DND-41 (cell line): ENCODE results near the gene GNAO1.

Experiments used
- ATAC-seq: fragments of 200-7000 bp; cut with Tn5 transposase; 3 replicates; pipeline ENCODE4 v1.9.1; 2021; ENCODE audit warnings: low read depth; ENCODE audit not compliant: insufficient read depth
- DNase-seq: peaks from one replicate; pipeline ENCODE4 v3.0.0-alpha.2; 2020
- H2AFZ ChIP-seq: 2 replicates; pipeline ENCODE4 v1.6.0; 2012; ENCODE audit warnings: low read depth, low read length
- H3K27ac ChIP-seq: 2 replicates; pipeline ENCODE4 v1.5.1; 2012; ENCODE audit warnings: low read length, inconsistent platforms
- H3K27me3 ChIP-seq: fragments of 200-600 bp; sonication (generic); 2 replicates; pipeline ENCODE4 v1.6.0; 2012; ENCODE audit warnings: low read length, mild to moderate bottlenecking, inconsistent platforms; ENCODE audit not compliant: insufficient read depth, poor library complexity
- H3K36me3 ChIP-seq: 2 replicates; pipeline ENCODE4 v1.5.1; 2012; ENCODE audit warnings: low read length, inconsistent platforms; ENCODE audit not compliant: insufficient read depth
- H3K4me1 ChIP-seq: 2 replicates; pipeline ENCODE4 v1.5.1; 2012; ENCODE audit warnings: mild to moderate bottlenecking, low read length; ENCODE audit not compliant: insufficient read depth
- H3K4me2 ChIP-seq: 2 replicates; pipeline ENCODE4 v1.6.0; 2012; ENCODE audit warnings: mild to moderate bottlenecking, moderate library complexity, low read length, inconsistent platforms; ENCODE audit not compliant: insufficient read depth
- H3K4me3 ChIP-seq, 2 experiments: fragments of 200-600 bp in 1 of 2; shearing (Covaris generic) in 1 of 2; 2 replicates each; pipeline ENCODE4 v1.5.1; 2012 to 2016; ENCODE audit warnings: inconsistent platforms in 2 of 2, low read length in 2 of 2, mild to moderate bottlenecking in 2 of 2, low read depth in 1 of 2, moderate library complexity in 1 of 2
- H3K79me2 ChIP-seq: 2 replicates; pipeline ENCODE4 v1.6.0; 2012; ENCODE audit warnings: low read length, inconsistent platforms; ENCODE audit not compliant: insufficient read depth
- H3K9ac ChIP-seq: 2 replicates; pipeline ENCODE4 v1.6.0; 2012; ENCODE audit warnings: low read depth, mild to moderate bottlenecking, inconsistent platforms, low read length, moderate library complexity
- H3K9me3 ChIP-seq: 2 replicates; pipeline ENCODE4 v1.5.1; 2012; ENCODE audit warnings: low read length, moderate library complexity, mild to moderate bottlenecking, inconsistent platforms; ENCODE audit not compliant: insufficient read depth, severe bottlenecking
- H4K20me1 ChIP-seq: 2 replicates; pipeline ENCODE4 v1.6.0; 2012; ENCODE audit warnings: low read length; ENCODE audit not compliant: insufficient read depth
- EZH2 ChIP-seq: IDR thresholded peaks from 3 replicates; pipeline ENCODE4 v1.6.1; 2012; ENCODE audit warnings: borderline replicate concordance, low read depth, mild to moderate bottlenecking, moderate library complexity, low read length, inconsistent platforms; ENCODE audit not compliant: severe bottlenecking
- TF ChIP-seq, protein P1 (sequence below): IDR thresholded peaks from 2 replicates; pipeline ENCODE4 v1.5.1; 2012; ENCODE audit warnings: borderline replicate concordance, low read length, moderate library complexity, mild to moderate bottlenecking; ENCODE audit not compliant: poor library complexity, severe bottlenecking; ENCODE audit errors: extremely low read depth

The GNAO1 gene

DNA sequence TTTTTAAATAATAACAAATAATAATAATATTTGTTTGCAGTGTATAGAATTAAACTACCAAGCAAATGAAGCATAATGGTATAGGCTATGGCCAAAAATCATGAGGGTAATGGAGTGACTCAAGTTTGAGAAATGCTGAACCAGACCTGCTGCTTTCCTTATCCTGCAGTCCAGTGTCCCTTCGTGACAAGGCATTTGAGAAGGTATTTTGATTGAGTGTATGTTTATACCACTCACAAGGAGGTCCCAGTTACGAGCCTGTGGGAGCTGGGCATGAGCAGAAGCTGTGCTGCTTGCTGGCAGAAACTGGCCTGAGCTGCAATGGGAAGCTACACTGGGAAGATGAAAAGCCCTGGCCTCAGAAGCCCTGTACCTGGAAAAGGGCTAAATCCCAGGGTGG lies 50.3 kb downstream of the GNAO1 start:
- H3K79me2 ChIP-seq = no peaks in the 10 kb centered on the region
- H3K9me3 ChIP-seq = no peaks in the 10 kb centered on the region
- no peak overlapping the region for H3K4me2 ChIP-seq
- no peaks in the 10 kb centered on the region for H3K27me3 ChIP-seq
- no peak overlapping the region for H3K27ac ChIP-seq
- H3K36me3 ChIP-seq = 0 out of 2 replicates have a peak, but pooled peaks cover 10% of the 10 kb centered on the region
- ATAC-seq (no peak), DNase-seq (no peak)
- H3K9ac ChIP-seq = no peak overlapping the region
- TF ChIP-seq, protein P1, sequence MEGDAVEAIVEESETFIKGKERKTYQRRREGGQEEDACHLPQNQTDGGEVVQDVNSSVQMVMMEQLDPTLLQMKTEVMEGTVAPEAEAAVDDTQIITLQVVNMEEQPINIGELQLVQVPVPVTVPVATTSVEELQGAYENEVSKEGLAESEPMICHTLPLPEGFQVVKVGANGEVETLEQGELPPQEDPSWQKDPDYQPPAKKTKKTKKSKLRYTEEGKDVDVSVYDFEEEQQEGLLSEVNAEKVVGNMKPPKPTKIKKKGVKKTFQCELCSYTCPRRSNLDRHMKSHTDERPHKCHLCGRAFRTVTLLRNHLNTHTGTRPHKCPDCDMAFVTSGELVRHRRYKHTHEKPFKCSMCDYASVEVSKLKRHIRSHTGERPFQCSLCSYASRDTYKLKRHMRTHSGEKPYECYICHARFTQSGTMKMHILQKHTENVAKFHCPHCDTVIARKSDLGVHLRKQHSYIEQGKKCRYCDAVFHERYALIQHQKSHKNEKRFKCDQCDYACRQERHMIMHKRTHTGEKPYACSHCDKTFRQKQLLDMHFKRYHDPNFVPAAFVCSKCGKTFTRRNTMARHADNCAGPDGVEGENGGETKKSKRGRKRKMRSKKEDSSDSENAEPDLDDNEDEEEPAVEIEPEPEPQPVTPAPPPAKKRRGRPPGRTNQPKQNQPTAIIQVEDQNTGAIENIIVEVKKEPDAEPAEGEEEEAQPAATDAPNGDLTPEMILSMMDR = no peak
- TF ChIP-seq EZH2 = no peak
- H3K4me1 ChIP-seq = no peaks in the 10 kb centered on the region
- H3K4me3 ChIP-seq = no peak overlapping the region
- H4K20me1 ChIP-seq = peaks cover 4% of the 10 kb centered on the region; the same call in 1 of the 2 replicates
- no peak overlapping the region for H2AFZ ChIP-seq

DNA sequence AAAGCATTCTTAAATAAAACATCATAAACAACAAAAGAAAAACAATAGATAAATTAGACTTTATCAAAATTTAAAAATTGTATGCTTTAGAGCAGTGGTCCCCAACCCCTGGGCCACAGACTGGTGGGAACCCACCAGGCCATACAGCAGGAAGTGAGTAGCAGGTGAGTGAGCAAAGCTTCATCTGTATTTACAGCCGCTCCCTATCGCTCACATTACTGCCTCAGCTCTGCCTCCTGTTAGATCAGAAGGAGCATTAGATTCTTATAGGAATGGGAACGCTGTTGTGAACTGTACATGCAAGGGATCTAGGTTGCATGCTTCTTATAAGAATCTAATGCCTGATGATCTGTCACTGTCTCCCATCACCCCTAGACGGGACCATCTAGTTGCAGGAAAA lies 51.5 kb downstream of the GNAO1 start:
- Histone ChIP-seq H3K79me2 (no peaks in the 10 kb centered on the region), H3K9ac (no peak overlapping the region), H3K4me3 (no peak overlapping the region), H3K9me3 (no peaks in the 10 kb centered on the region), H3K36me3 (0 out of 2 replicates have a peak, but pooled peaks cover 10% of the 10 kb centered on the region), H3K4me1 (no peaks in the 10 kb centered on the region), H2AFZ (no peak overlapping the region), H3K27me3 (no peaks in the 10 kb centered on the region), H3K27ac (no peak overlapping the region), H3K4me2 (no peak overlapping the region), H4K20me1 (peaks cover 4% of the 10 kb centered on the region; the same call in 1 of the 2 replicates)
- ATAC-seq (no peak), DNase-seq (no peak)
- TF ChIP-seq, protein P1 = no peak

DNA sequence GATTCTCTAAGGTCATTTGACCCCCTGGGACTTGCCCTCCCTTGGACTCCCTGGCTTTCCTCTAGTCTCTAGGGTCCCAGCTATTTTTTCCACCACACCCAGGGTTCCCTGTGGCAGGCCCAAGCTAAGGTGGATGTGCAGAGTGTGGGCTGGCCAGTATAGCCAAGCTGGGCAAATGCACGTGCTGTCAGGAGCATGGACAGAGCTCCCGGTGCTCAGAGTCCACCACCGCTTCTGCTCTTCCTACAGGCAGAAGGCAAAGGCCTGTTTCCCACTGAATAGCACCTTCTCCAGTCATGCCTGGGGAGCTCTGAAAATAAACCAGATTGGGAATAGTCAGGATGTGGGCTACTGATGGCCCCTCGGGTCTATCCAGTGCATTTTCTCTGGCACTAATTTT lies 53.3 kb downstream of the GNAO1 start:
- Histone ChIP-seq H3K79me2 (no peaks in the 10 kb centered on the region), H4K20me1 (peaks cover 4% of the 10 kb centered on the region; the same call in 1 of the 2 replicates), H3K9ac (no peak overlapping the region), H3K27me3 (no peaks in the 10 kb centered on the region), H3K4me2 (no peak overlapping the region), H3K4me1 (no peaks in the 10 kb centered on the region), H3K27ac (no peak overlapping the region), H3K4me3 (no peak overlapping the region), H3K36me3 (peaks cover 7% of the 10 kb centered on the region; the same call in 1 of the 2 replicates), H2AFZ (no peak overlapping the region), H3K9me3 (no peaks in the 10 kb centered on the region)
- ATAC-seq (no peak), DNase-seq (no peak)
- TF ChIP-seq EZH2 = no peak
- TF ChIP-seq, protein P1 = no peak

DNA sequence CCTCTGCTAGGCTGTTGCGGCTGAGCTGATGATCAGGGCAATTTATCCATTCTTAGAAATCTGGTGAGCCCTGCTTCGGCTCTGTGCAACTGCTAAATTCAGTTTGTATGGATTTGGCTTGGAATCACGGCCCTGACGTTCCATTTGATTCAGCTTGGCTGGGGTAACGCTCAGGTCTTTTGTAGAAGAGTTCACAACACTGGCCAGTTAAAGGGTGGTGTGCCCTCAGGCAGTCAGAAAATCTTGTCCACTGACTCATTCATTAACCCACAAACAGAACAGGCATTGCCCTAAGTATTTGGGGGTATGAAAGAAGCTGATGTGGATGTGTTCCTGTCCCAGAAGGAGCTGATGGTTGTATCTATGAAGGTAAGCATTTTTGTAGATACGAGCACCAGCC lies 53.9 kb downstream of the GNAO1 start:
- no peak for DNase-seq
- no peaks in the 10 kb centered on the region for H3K27me3 ChIP-seq
- H3K27ac ChIP-seq = no peak overlapping the region
- no peak overlapping the region for H3K4me3 ChIP-seq
- peaks cover 4% of the 10 kb centered on the region; the same call in 1 of the 2 replicates for H4K20me1 ChIP-seq
- H3K9me3 ChIP-seq = no peaks in the 10 kb centered on the region
- no peak overlapping the region for H3K9ac ChIP-seq
- H3K4me2 ChIP-seq = no peak overlapping the region
- no peaks in the 10 kb centered on the region for H3K79me2 ChIP-seq
- no peak for ATAC-seq
- no peak for TF ChIP-seq EZH2
- TF ChIP-seq, protein P1 = no peak
- H2AFZ ChIP-seq = no peak overlapping the region
- H3K36me3 ChIP-seq = peaks cover 10% of the 10 kb centered on the region; the same call in 1 of the 2 replicates
- H3K4me1 ChIP-seq = no peaks in the 10 kb centered on the region
